ENCODE data around the gene RPS6KC1. TPM values are rescaled to one million over a fixed set of nuclear protein-coding genes. Genes with fewer than 3 reads are reported as not detected.

The RPS6KC1 gene
- total and polyA plus RNA-seq, 2 donors (not counting 3 experiments of a cell fraction or from before 2014, with no cell fraction given): 5.1 to 18.6 TPM

DNA sequence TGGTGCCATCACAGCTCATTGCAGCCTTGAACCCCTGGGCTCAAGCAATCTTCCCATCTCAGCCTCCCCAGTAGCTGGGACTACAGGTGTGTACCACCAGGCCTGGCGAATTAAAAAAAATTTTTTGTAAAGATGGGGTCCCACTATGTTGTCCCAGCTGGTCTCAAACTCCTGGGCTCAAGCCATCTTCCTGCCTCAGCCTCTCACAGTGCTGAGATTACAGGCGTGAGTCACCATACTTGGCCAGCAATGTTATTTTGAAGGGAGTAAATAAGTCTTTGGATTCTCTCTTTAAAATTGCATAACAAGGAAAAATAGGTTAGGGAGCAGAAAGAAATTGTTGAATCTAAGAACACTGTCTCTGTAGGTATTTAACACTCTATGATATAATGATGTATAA lies 111.3 kb downstream of the RPS6KC1 start:
- no peak overlapping the region for H3K4me2 ChIP-seq (ENCODE audit: insufficient read depth, low read length)
- BruUV-seq (replicated peaks): no TSS peak
- no peaks in the 10 kb centered on the region for H3K4me1 ChIP-seq (ENCODE audit: control insufficient read depth, extremely low read depth, insufficient read depth, low read length)
- DNase-seq (ENCODE audit: low read depth, low spot score) (no peak), FAIRE-seq (no peak)
- H3K9ac ChIP-seq (replicated peaks; ENCODE audit: extremely low read depth, insufficient read depth, low read length): no peak overlapping the region
- ChIA-PET CTCF (no interaction called here), POLR2A (no interaction called here)
- TF ChIP-seq EZH2 (IDR thresholded peaks at IDR 0.05; ENCODE audit: borderline replicate concordance, low read depth, low read length, severe bottlenecking): no peak
- no peak for TF ChIP-seq JUN (IDR thresholded peaks at IDR 0.05; ENCODE audit: borderline replicate concordance, insufficient read depth, insufficient read length, low read depth)
- TF ChIP-seq, protein P1, sequence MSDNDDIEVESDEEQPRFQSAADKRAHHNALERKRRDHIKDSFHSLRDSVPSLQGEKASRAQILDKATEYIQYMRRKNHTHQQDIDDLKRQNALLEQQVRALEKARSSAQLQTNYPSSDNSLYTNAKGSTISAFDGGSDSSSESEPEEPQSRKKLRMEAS (IDR thresholded peaks at IDR 0.05; ENCODE audit: insufficient read depth, insufficient read length): no peak
- TF ChIP-seq GATA2 (IDR thresholded peaks at IDR 0.05; ENCODE audit: insufficient read depth, insufficient read length, low read depth, low read length): no peak
- TF ChIP-seq POLR2A (IDR thresholded peaks at IDR 0.05; ENCODE audit: low read depth, low read length): no peak
- TF ChIP-seq POLR2AphosphoS5 (IDR thresholded peaks at IDR 0.05; ENCODE audit: insufficient read depth, low read depth, low read length): no peak
- TF ChIP-seq FOS (IDR thresholded peaks at IDR 0.05; ENCODE audit: borderline replicate concordance, insufficient read depth, low read length): no peak
- no peak for TF ChIP-seq MYC (IDR thresholded peaks at IDR 0.05; ENCODE audit: low read depth, low read length)
- no peak for TF ChIP-seq CTCF (IDR thresholded peaks at IDR 0.05; ENCODE audit: extremely low read depth in 1 of 2, insufficient read depth in 1 of 2, low read depth in 1 of 2, low read length in 2 of 2)
- dilution Hi-C loops (cut with MboI; ENCODE audit: extremely low pct_ligation_motif_present, low sequenced_read_pairs): no loop called here
- H3K27me3 ChIP-seq (ENCODE audit: control insufficient read depth in 2 of 2, insufficient read depth in 2 of 2, low read length in 2 of 2): no peaks in the 10 kb centered on the region
- H3K79me2 ChIP-seq (ENCODE audit: control insufficient read depth, insufficient read depth, low read length): no peaks in the 10 kb centered on the region
- intact Hi-C loops (cut with micrococcal nuclease): no loop called here
- no peak overlapping the region for H3K27ac ChIP-seq (ENCODE audit: insufficient read depth, low read depth, low read length)
- H3K9me3 ChIP-seq (replicated peaks; ENCODE audit: control insufficient read depth, insufficient read depth, low read length): no peaks in the 10 kb centered on the region
- H2AFZ ChIP-seq (ENCODE audit: low read depth, low read length): no peak overlapping the region
- no peak overlapping the region for H3K4me3 ChIP-seq (replicated peaks in 1 of 3; ENCODE audit: insufficient read depth in 1 of 3, low read depth in 1 of 3, low read length in 3 of 3)
- H4K20me1 ChIP-seq (replicated peaks; ENCODE audit: control insufficient read depth, extremely low read depth, insufficient read depth, low read length): no peaks in the 10 kb centered on the region
- no peaks in the 10 kb centered on the region for H3K36me3 ChIP-seq (ENCODE audit: control insufficient read depth in 2 of 2, extremely low read depth in 1 of 2, insufficient read depth in 2 of 2, low read length in 2 of 2)
- no peaks in the 10 kb centered on the region for H3K9me1 ChIP-seq (replicated peaks; ENCODE audit: control insufficient read depth, extremely low read depth, insufficient read depth, low read length)

All from endothelial cell of umbilical vein (primary cell).